DMS153 treated with DMSO at 0.1 percent for 48 hours (cell line): ENCODE measurements around the gene COL5A2.

ENCODE experiments used
- DNase-seq: peaks from one replicate; lab custom pipeline; 2025; ENCODE audit not compliant: unreplicated experiment; lab: John Stamatoyannopoulos, UW

Gene COL5A2

GRCh38 chr2:189181706-189182105 lies 2.1 kb upstream of the COL5A2 start:
- no peak for DNase-seq

DNA sequence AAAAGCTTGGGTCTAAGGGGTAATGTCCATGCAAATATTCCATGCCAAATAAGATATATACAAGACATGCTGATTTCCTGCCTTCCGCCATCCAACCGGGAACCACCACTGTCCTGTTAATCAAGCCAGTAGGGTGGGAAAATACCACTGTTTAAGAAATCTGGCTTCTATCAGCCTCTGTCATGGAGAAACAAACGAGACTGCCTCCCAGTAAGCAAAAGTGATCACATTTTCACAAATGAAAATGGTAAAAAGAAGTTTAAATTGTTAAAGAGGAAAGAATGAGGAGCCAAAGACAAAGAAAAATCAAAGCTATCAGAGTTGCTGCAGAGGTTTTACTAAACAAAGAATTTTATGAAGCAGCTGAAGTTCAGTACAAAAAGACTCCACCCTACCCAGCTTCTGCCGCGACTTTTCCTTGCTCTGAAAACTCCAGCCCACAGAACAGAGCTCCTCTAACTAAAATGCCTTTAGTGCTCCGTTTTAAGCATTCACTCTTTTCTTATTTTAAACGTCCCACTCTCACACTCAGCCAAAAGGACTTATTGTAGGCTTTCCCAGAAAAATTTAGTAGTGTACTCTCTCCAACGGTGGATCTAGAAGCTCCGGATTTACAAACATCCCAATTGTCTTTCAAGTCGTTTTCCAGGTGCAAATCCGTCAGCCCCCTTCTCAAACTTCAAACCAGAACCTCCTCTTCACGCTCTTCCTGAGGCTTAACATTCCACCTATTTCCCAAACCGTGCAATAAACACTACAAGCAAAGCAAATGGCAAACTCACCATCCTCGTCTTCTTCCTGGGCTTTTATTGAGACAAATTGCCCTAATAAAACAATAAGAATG lies 613 bp downstream of the COL5A2 start:
- DNase-seq, result no peak

GRCh38 chr2:189178054-189178453 lies 1.5 kb downstream of the COL5A2 start:
- DNase-seq, result no peak

DNA sequence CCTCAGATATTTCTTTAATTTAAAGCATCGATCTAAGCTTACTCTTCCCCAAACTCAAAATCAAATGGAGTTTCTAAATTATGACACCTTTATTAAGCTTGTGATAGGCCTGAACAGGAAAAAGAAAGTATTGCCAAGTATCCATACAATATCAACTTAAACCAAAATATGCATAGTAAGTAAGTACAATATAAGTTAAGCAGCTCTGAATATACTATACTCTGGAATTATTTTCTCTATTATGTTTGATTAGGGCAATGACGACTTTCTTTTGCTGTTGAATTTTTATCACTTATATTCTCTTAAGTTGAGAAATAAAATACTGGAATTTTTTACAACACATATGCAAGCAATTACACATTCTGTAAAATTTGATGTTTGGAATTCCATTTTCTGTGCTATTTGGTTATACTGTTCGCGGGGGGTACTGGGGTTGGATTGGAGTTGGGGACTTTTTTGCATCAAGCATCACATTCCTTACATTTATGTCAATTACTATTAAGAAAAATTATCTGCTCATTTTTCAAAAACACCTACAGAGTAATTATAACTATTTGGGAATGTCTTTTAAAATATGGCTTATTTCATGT lies 2.2 kb downstream of the COL5A2 start:
- no peak for DNase-seq

DNA sequence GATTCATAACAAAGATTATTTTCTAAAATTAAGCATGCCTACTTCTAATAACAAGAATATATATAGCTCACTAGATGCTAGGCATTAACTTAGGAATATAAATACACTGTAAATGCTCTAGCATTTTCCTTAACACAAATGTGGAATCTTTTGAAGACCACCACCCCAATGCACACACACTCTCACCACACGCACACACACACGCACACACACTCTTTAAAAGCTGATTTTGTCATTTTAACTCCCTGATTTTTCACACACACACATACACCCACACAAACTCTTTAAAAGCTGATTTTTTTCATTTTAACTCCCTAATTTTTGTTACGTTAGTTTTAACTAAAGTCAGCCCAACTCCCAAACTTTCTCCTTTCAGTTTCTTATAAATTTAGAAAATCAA lies 3.0 kb downstream of the COL5A2 start:
- no peak for DNase-seq

DNA sequence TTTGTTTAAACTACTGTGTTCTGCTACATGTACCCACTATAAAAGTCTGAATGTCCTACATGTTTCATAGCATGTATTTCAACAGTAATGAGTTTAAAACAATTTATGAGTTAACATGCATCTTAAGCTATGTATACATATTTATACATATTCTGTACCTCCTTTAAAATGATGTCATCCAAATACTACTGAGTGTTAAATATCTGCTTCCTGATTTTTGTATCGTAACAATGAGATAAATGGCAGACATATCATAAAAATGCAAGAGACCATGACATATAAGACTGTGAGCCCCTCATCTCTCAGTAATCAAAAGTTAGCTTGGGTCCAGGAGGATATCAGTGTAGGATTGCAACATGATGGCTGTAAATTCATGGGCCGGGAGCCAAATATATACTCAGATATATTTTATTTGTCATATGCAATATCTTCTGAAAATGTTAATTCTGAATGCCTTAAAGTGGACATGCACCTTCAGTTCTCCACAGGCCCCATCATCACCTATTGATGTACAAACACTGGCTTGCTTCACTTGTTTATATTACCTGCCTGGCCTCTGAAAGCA lies 3.6 kb downstream of the COL5A2 start:
- DNase-seq, result no peak

DNA sequence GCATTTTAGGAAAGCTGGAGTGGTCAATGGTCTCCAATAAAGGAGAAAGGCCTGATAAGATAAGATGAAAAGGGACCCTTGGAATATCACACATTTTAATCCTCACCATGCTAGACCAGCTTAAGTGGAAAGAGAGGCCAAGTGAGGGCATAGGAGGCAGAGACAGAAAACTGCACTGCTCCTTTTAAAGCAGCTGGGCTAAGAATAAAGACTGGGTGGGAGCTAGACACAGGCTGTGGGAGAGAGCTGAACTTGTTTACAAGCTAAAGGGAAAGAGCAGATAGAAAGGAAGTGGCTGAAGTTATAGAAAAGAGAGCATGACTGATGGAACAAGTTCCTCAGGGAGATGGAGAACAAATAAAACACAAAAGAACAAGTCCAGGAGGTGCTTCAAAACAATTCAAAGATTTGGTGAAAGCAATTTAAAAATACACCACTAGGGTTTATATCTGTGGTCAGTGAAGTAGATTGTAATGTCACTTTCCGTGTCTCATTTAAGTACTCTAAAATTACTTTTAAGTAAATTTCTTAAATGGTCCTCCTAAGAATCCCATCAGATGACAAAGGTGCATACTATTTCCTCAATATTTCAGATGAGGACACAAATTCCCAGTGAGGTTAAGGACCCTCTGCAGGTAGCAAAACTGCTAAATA lies 7.5 kb downstream of the COL5A2 start:
- DNase-seq, result no peak

GRCh38 chr2:189168856-189169499 lies 10.6 kb downstream of the COL5A2 start:
- DNase-seq, result no peak

- no peak for DNase-seq
These were observed 13.7 kb downstream of the COL5A2 start for GRCh38 chr2:189165656-189166380.

DNA sequence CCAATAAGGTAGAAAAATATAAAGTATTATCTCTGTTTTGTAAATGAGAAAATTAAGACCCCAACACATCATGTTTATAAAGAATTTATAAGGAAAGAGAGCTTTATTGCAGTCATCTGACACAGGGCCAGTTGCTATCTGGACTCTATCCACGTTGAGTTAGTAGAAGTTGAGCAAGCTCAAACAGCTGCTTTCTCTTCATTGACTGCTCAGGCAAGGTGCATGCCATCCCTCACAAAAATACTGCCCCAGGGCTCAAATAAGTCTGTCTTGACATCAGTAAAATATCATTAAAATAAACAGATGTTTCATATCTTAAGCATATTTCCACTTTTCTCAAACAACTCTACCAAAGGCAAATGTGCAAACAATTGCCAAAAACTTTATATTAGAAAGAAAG lies 14.8 kb downstream of the COL5A2 start:
- DNase-seq, result no peak

GRCh38 chr2:189163889-189164288 lies 15.7 kb downstream of the COL5A2 start:
- no peak for DNase-seq

DNA sequence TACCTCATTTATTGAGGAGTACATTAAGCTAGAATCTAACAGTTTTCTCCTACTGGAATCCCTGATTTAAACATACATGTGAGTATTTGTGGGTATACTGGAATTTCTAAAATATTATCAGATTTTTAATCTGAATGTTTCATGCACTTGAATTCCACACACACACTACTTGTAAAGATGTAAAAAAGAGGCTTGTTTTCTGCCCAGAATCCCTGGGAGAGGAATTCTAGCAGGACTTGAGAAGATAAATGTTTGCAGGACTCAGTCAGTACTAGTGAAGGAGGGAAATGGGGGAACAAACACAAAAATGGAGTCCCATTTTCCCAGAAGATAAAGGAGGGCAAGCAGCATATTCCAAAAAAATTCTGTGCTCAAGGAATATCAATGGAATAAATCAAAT lies 17.0 kb downstream of the COL5A2 start:
- DNase-seq, result no peak

DNA sequence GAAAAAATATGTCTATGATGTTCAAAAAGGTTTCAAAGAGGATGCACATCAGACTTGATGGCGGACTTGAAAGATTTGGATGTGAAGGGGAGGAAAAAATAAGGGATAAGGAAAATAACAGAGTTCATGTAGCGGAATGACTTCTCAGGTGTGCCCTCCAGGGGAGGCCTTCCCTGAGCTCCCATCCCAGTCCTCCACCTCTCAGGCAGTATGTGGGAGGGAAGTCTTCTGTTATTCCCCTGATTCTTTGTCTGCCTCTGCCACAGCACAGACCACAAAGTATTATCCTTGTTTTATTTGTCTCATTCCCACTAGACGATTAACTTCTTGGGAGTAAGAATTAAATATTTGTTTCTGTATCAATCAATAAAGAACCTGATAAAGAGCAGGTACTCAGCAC lies 17.7 kb downstream of the COL5A2 start:
- DNase-seq, result no peak

- no peak for DNase-seq
These were observed 19.8 kb downstream of the COL5A2 start for GRCh38 chr2:189159717-189160116.

GRCh38 chr2:189159273-189159672 lies 20.3 kb downstream of the COL5A2 start:
- DNase-seq, result no peak

DNA sequence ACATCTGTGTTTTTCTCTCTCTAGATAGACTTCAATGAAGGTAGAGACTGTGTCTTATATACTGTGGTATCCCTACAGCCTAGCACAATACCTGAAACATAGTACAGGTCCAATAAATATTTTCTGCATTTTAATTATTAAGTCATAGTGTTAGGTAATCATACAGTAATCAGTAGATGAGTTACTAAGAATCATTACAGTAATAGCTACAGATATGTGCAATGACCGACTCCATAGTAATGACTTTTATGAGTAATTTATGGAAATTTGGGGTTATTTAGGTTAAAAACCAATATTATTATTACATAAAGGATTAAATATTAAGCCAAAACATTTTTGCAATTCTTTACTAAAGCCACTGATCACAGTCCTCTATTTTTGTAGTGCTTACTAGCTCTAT lies 21.6 kb downstream of the COL5A2 start:
- no peak for DNase-seq

DNA sequence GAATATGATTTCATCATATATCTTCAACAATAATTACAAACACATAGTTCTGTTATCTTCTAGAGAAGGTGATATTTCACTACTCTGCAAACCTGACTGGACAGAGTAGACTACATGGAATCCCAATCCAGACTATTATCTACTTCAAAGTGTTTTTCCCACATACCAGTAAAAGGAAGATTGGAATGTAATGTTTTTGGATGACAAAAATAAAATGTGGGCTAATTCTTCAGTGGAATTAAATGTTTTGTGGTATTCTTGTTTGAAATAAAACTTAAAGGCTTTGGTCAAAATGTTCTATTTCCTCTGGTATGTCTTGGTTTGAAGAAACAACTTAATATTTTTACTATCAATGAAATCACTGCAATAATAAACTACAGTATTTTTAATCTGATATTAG lies 22.1 kb downstream of the COL5A2 start:
- no peak for DNase-seq

DNA sequence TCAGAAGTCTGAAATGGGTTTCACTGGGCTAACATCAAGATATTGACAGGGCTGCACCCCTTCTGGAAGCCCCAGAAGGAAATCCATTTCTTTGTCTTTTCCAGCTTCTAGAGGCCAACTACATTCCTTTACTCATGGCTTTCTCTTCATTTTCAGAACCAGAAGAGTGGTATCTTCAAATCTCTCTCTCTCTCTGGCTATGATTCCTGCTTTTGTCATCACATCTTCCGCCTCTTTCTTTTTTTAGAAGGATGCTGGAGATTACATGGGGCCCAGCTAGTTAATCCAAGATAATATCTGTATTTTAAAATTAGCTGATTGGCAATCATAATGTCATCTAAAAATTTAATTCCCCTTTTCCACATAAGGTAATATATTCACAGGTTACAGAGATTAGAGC lies 23.8 kb downstream of the COL5A2 start:
- no peak for DNase-seq

GRCh38 chr2:189153619-189154018 lies 25.9 kb downstream of the COL5A2 start:
- no peak for DNase-seq

DNA sequence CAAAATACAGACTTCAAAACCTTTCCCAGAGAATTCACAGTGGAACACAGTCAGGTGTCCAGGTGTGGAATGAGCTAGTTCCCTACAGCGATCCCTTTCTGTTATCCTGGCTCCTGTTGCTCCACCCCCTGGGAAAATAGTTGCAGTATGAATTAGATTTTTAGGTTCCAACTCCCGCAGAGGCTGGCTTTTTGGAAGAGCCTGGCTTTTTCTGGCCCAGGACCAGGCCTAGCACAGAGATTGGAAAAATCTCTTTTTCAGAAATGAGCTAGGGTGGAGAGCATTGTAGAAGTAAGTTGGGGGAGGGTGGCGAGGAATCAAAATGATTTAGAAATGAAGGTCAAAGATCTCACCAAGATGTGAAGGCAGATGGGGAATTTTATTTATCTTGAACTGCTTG lies 27.1 kb downstream of the COL5A2 start:
- no peak for DNase-seq

DNA sequence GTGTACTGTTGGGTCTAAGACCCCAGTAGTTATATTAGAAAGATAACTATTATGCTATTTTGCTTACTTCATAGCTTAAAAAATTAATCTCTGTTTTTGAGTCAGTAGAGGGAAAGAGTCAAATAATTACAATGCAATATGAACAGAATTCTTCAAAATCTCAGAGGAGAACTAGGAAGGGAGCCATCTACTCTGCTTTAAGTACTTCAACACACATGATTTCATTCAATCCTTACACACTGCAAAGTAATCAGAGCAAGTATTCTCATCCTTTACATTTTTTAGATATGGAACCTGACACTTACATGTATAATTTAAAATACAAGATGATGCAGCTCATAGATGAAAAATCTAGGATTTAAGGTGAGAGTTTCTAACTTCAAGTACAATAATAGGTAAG lies 27.7 kb downstream of the COL5A2 start:
- no peak for DNase-seq
